Natural killer cell (primary cell): ENCODE data around the gene LACC1. TPM values are rescaled to one million over a fixed set of nuclear protein-coding genes. Genes with fewer than 3 reads are reported as not detected.

Experiments used
- ATAC-seq, 3 donors: fragments of 150-1000 bp in 2 of 3; fragments of 200-7000 bp in 1 of 3; cut with Tn5 transposase; 1 replicate in 1 of 3; 2 replicates in 2 of 3; pipeline ENCODE4 v1.10.0; 2021; ENCODE audit warnings: mild to moderate bottlenecking in 2 of 3, moderate library complexity in 2 of 3
- DNase-seq, 2 donors: peaks; one replicate each; pipeline versions ENCODE4 v3.0.0 to v3.0.0-alpha.2; 2013 to 2021; ENCODE audit warnings: mixed read lengths in 1 of 2
- H3K27ac ChIP-seq: one replicate; pipeline ENCODE4 v1.5.1; 2013; ENCODE audit warnings: mild to moderate bottlenecking, low read length
- H3K27me3 ChIP-seq: one replicate; pipeline ENCODE4 v1.6.1; 2013; ENCODE audit warnings: low read length; ENCODE audit not compliant: control insufficient read depth, insufficient read depth
- H3K36me3 ChIP-seq: one replicate; pipeline ENCODE4 v1.6.1; 2013; ENCODE audit warnings: low read length; ENCODE audit not compliant: control insufficient read depth, insufficient read depth
- H3K4me1 ChIP-seq: one replicate; pipeline ENCODE4 v1.6.1; 2013; ENCODE audit warnings: low read length; ENCODE audit not compliant: control insufficient read depth, insufficient read depth
- H3K4me3 ChIP-seq: one replicate; pipeline ENCODE4 v1.5.1; 2013; ENCODE audit warnings: low read length
- H3K9me3 ChIP-seq: one replicate; pipeline ENCODE4 v1.6.1; 2013; ENCODE audit warnings: low read length; ENCODE audit not compliant: control insufficient read depth, insufficient read depth
- H3K27ac Mint-ChIP-seq, 2 donors: one replicate each; pipeline ENCODE4 v1.8.0; 2022; ENCODE audit warnings: mild to moderate bottlenecking in 2 of 2, mixed read lengths in 2 of 2, moderate library complexity in 1 of 2
- H3K27me3 Mint-ChIP-seq, 2 donors: one replicate each; pipeline ENCODE4 v1.8.0; 2022; ENCODE audit warnings: low read depth in 2 of 2, mixed read lengths in 2 of 2
- H3K36me3 Mint-ChIP-seq: one replicate; pipeline ENCODE4 v1.8.0; 2022; ENCODE audit warnings: mixed read lengths
- H3K4me1 Mint-ChIP-seq, 2 donors: one replicate each; pipeline ENCODE4 v1.8.0; 2022; ENCODE audit warnings: mixed read lengths in 2 of 2
- H3K4me3 Mint-ChIP-seq: one replicate; pipeline ENCODE4 v1.8.0; 2022; ENCODE audit warnings: mild to moderate bottlenecking, moderate library complexity, mixed read lengths
- H3K9me3 Mint-ChIP-seq, 2 donors: one replicate each; pipeline ENCODE4 v1.8.0; 2022; ENCODE audit warnings: mixed read lengths in 2 of 2
- CTCF ChIP-seq: fragments of 200-600 bp; IDR thresholded peaks from one replicate; pipeline ENCODE4 v1.8.0; 2022; ENCODE audit warnings: antibody characterized with exemption
- WGBS: methylation state at CpG from one replicate; pipeline ENCODE4 v1.1.7; 2013; ENCODE audit warnings: missing lambda C conversion rate; ENCODE audit not compliant: insufficient coverage; 5-methylcytosine and 5-hydroxymethylcytosine counted together
- intact Hi-C: fragments of 100-400 bp; cut with micrococcal nuclease; formaldehyde crosslinking; loops from one replicate; pipeline ENCODE4 v1.14.2; 2022
- total RNA-seq, 4 donors: library from RNA; stranded (reverse); fragments of 120-200 nt in 1 of 4; gene quantifications; one replicate each; pipeline versions ENCODE4 v1.2.3 to v1.2.4, GENCODE V29; 2013 to 2022

Gene LACC1
- total RNA-seq, 3 donors from 2014 or later (not counting 1 experiment from before 2014, with no cell fraction given) = 1.1 to 4.3 (median 2.8) TPM

GRCh38 chr13:43942286-43942685, 62.6 kb downstream of the LACC1 start:
- no peak for ATAC-seq
- no peaks in the 10 kb centered on the region for H3K9me3 Mint-ChIP-seq

More at GRCh38 chr13:43942286-43942685, 62.6 kb downstream of the LACC1 start:
- no peaks in the 10 kb centered on the region for H3K36me3 ChIP-seq
- H3K4me3 ChIP-seq = no peak overlapping the region
- WGBS = no CpG with 5 or more reads among the region's 1 CpG
- TF ChIP-seq CTCF = no peak
- no peaks in the 10 kb centered on the region for H3K4me1 Mint-ChIP-seq
- no peak overlapping the region for H3K27ac ChIP-seq
- H3K27ac Mint-ChIP-seq = no peak overlapping the region
- H3K9me3 ChIP-seq = no peaks in the 10 kb centered on the region
- no peaks in the 10 kb centered on the region for H3K36me3 Mint-ChIP-seq
- intact Hi-C loops = no loop called here
- DNase-seq = no peak
- no peaks in the 10 kb centered on the region for H3K27me3 ChIP-seq
- H3K4me1 ChIP-seq = no peaks in the 10 kb centered on the region
- no peak overlapping the region for H3K4me3 Mint-ChIP-seq
- H3K27me3 Mint-ChIP-seq = peaks cover 3 to 24% of the 10 kb centered on the region in 2 donors

Other genes starting within 250 kb of the LACC1 start
- not detected for gene ENOX1, start 92.9 kb upstream of the LACC1 start, total RNA-seq
- gene CCDC122, start 164 bp upstream of the LACC1 start, total RNA-seq = 1 to 10 TPM; 1.2 to 2.1 (median 1.6) TPM